Spleen (tissue), 7 donors: ENCODE results near the gene CCDC122.

Experiments
- CTCF ChIP-seq, 11 experiments: fragments of 200-600 bp in 7 of 11; fragments of 450-650 bp in 4 of 11; sonication (generic) in 4 of 11; IDR thresholded peaks in 8 of 11; conservative IDR thresholded peaks in 3 of 11; 1 replicate in 7 of 11; 2 replicates in 4 of 11; pipeline versions ENCODE4 v1.4.0 to v1.8.0; 2016 to 2021; ENCODE audit warnings: antibody characterized with exemption in 11 of 11, inconsistent platforms in 4 of 11, mild to moderate bottlenecking in 1 of 11
- POLR2AphosphoS5 ChIP-seq, 3 donors: sonication (generic); formaldehyde crosslinking; IDR thresholded peaks; one replicate each; pipeline ENCODE4 v1.5.1; 2017; ENCODE audit warnings: antibody characterized with exemption in 3 of 3
- donor health status: DM: no; HTN: no; CAD: no; lungs with moderate emphysema.
- donor health status: DM: no; HTN: no; CAD: no.
- donor health status: DM: no; HTN: no; CAD: no.

GRCh38 chr13:43808676-43809075 is 70.9 kb downstream of the CCDC122 start:
- TF ChIP-seq POLR2AphosphoS5 (IDR thresholded peaks at IDR 0.05) (no peak), CTCF (IDR thresholded peaks at IDR 0.05 in 8 of 11, conservative IDR thresholded peaks at IDR 0.05 in 3 of 11) (no peak)
